ENCODE data around the gene JAK1. TPM values are rescaled to one million over a fixed set of nuclear protein-coding genes. Genes with fewer than 3 reads are reported as not detected.
A peak's percentile ranks its signal among the peaks of the same experiment; 100 is the strongest.

Gene JAK1
- total and polyA plus RNA-seq, 2 of the 8 experiments (the other 6 are each of a cell fraction or from before 2014, with no cell fraction given), result 7.8 to 24.5 TPM

DNA sequence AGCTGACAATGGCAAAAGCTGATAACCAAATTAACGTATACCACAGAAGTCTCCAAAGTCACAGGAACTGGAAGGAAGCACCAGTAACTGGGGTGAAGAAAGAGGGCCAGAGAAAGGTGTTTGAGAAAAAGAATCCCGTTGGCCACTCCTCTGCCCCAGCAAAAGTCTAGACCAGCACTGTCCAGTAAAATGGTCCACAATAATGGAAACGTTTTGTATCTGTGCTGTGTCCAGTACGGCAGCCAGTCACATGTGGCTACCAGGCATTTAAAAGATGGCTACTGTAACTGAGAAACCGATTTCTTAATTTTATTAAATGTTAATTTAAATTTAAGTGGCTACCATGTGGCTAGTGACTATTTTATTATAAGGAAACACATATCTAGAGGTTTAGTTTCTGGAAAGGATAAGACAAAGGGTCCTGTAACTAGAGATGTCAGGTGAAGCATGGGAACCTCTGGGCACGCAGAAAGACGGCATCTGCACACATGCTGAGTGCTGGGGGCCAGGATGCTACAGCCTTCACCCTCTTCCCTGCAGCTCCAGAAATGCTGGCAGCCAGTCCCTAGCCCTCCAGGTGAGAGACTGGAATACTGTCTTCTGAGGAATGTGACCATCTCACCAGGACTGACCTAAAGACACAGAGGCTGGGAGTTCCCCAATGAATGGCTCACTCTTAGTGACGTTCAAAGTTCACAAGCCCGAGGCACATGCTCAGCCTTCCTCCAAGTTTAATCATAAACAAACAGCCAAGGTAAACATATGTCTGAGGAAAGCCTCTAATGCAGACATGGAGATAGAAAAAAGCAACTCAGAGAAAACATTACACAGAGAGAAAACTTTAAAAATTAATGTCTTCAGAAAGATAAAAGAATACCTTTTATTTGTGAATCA, 50.7 kb downstream of the JAK1 start:
- Histone ChIP-seq H3K27me3 (replicated peaks in 1 of 4; ENCODE audit: control insufficient read depth in 3 of 4, extremely low read depth in 1 of 4, insufficient read depth in 3 of 4, low read length in 3 of 4) (no peaks in the 10 kb centered on the region), H3K18ac (ENCODE audit: extremely low read depth, low read length) (no peak overlapping the region), H3K56ac (replicated peaks; ENCODE audit: insufficient read length, low read depth, low read length) (no peak overlapping the region), H2BK120ac (replicated peaks; ENCODE audit: low read depth, low read length) (no peak overlapping the region), H2BK20ac (ENCODE audit: low read length) (no peak overlapping the region), H3K9me3 (ENCODE audit: insufficient read depth in 2 of 2, low read depth in 1 of 2, low read length in 1 of 2) (no peaks in the 10 kb centered on the region), H3K4me2 (ENCODE audit: insufficient read depth in 1 of 2, low read depth in 2 of 2, low read length in 2 of 2) (no peak overlapping the region), H3K14ac (ENCODE audit: insufficient read length) (no peak overlapping the region), H2AFZ (ENCODE audit: low read length) (no peak overlapping the region), H2BK15ac (ENCODE audit: low read length) (no peak overlapping the region), H4K5ac (ENCODE audit: insufficient read length, low read depth, low read length) (no peak overlapping the region), H3K4me1 (replicated peaks in 1 of 4; ENCODE audit: control insufficient read depth in 3 of 4, insufficient read depth in 4 of 4, low read length in 3 of 4) (peaks cover 0 to 9% (median 4%) of the 10 kb centered on the region in 4 experiments; a peak in 3 of 7 replicates), H3K79me2 (ENCODE audit: control insufficient read depth in 1 of 2, insufficient read depth in 2 of 2, low read length in 2 of 2) (no peaks in the 10 kb centered on the region), H3K23ac (ENCODE audit: insufficient read length) (no peak overlapping the region), H3K36me3 (ENCODE audit: control insufficient read depth in 2 of 4, insufficient read depth in 4 of 4, low read length in 3 of 4) (no peaks in the 10 kb centered on the region), H4K91ac (replicated peaks; ENCODE audit: insufficient read length, low read length) (no peak overlapping the region), H4K8ac (ENCODE audit: extremely low read depth, insufficient read depth, low read length) (no peak overlapping the region), H4K20me1 (replicated peaks in 1 of 2; ENCODE audit: control insufficient read depth in 1 of 2, insufficient read depth in 2 of 2, low read length in 2 of 2) (no peaks in the 10 kb centered on the region), H3K27ac (ENCODE audit: low read depth, low read length) (no peak overlapping the region), H3K79me1 (ENCODE audit: low read depth, low read length) (no peaks in the 10 kb centered on the region), H3K9ac (replicated peaks in 1 of 4; ENCODE audit: extremely low read depth in 1 of 4, low read depth in 3 of 4, low read length in 3 of 4) (no peak overlapping the region), H2AK5ac (ENCODE audit: low read depth, low read length) (no peak overlapping the region; the same call in 1 of the 2 replicates), H3K23me2 (ENCODE audit: low read depth, low read length) (no peaks in the 10 kb centered on the region), H3K4me3 (ENCODE audit: extremely low read depth in 1 of 4, insufficient read depth in 2 of 4, low read depth in 3 of 4, low read length in 4 of 4) (no peak overlapping the region), H2BK12ac (ENCODE audit: low read depth, low read length) (no peak overlapping the region), H3K4ac (replicated peaks; ENCODE audit: insufficient read length, low read depth, low read length) (no peak overlapping the region), H2BK5ac (ENCODE audit: low read depth, low read length) (no peak overlapping the region)
- FAIRE-seq, result no peak
- ChIA-PET CTCF (ENCODE audit: partially characterized antibody) (interaction anchor here (0.7 to 1.2 kb wide), 2 partner anchors 31 to 45 kb away, joined by 3 read pairs; no protein-coding TSS in a partner anchor), POLR2A (ENCODE audit: partially characterized antibody) (no interaction called here)
- WGBS, 2 experiments (ENCODE audit: extremely low coverage in 1 of 2, insufficient coverage in 1 of 2, insufficient read length in 1 of 2, insufficient replicate concordance in 2 of 2, low coverage in 1 of 2, low lambda C conversion rate in 2 of 2, missing lambda C conversion rate in 1 of 2), result 80% methylated on average over 9 of the region's 9 CpGs; no CpG with 5 or more reads in 1 of the 2 experiments
- peak; percentile 40; the same call in 1 of the 2 replicates for TF ChIP-seq TEAD4 (IDR thresholded peaks at IDR 0.05; ENCODE audit: low read depth, low read length)
- TF ChIP-seq KDM4A (IDR thresholded peaks at IDR 0.05; ENCODE audit: low read depth, low read length, severe bottlenecking), result no peak
- TF ChIP-seq HDAC2 (IDR thresholded peaks at IDR 0.05; ENCODE audit: borderline replicate concordance in 1 of 2, low read depth in 2 of 2, low read length in 2 of 2), result 0 out of 4 replicates have a peak, but pooled peaks of 1 of the 2 experiments have one; percentile 14
- TF ChIP-seq CTBP2 (IDR thresholded peaks at IDR 0.05; ENCODE audit: borderline replicate concordance, insufficient read depth, insufficient read length, low read length), result peak; percentile 38
- TF ChIP-seq, protein P1, sequence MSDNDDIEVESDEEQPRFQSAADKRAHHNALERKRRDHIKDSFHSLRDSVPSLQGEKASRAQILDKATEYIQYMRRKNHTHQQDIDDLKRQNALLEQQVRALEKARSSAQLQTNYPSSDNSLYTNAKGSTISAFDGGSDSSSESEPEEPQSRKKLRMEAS (IDR thresholded peaks at IDR 0.05), result no peak
- DNase-seq (ENCODE audit: low read depth in 1 of 2, low spot score in 2 of 2), result no peak

Data from H1 (cell line).